HepG2 (cell line): ENCODE measurements around the gene FGD6. TPM values are rescaled to one million over a fixed set of nuclear protein-coding genes. Genes with fewer than 3 reads are reported as not detected.

ENCODE experiments used
- ATAC-seq: fragments of 200-7000 bp; cut with Tn5 transposase; 3 replicates; pipeline ENCODE4 v1.9.1; 2020; ENCODE audit warnings: mild to moderate bottlenecking, moderate library complexity
- BruUV-seq: library from RNA; stranded (reverse); fragments of 400-500 nt; replicated peaks from 2 replicates; lab custom pipeline; 2021; lab: Mats Ljungman, UMichigan
- CTCF ChIA-PET: fragments of 300-600 bp; formaldehyde crosslinking; extraction: SDS; loops from one replicate; lab custom pipeline; 2021; ENCODE audit warnings: low total read pairs, inconsistent platforms, low intra/inter-chr PET ratio; lab: Yijun Ruan, JAX
- POLR2A ChIA-PET: fragments of 350-600 bp; sonication (Branson Sonifier 250); formaldehyde crosslinking; loops from one replicate; lab custom pipeline; 2020; ENCODE audit warnings: antibody characterized with exemption, inconsistent platforms; lab: Yijun Ruan, JAX
- DNase-seq: peaks from one replicate; pipeline ENCODE4 v3.0.0-alpha.2; 2015; ENCODE audit warnings: low spot score
- FAIRE-seq: peaks from 3 replicates; lab custom pipeline; 2011; peaks lifted over from hg19 to GRCh38; lab: Jason Lieb, UNC
- H2AFZ ChIP-seq: one replicate; pipeline ENCODE4 v1.6.1; 2011; ENCODE audit warnings: low read length, inconsistent platforms
- H3K27ac ChIP-seq: fragments of 300-600 bp; 3 replicates; pipeline ENCODE4 v1.8.0; 2011; ENCODE audit warnings: mixed run types, mild to moderate bottlenecking, mixed read lengths, low read length, inconsistent platforms; ENCODE audit not compliant: insufficient read depth; ENCODE audit errors: extremely low read length
- H3K27me3 ChIP-seq, 2 experiments: fragments of 200-600 bp in 1 of 2; 2 replicates in 1 of 2; 3 replicates in 1 of 2; pipeline versions ENCODE4 v1.6.0 to v1.8.0; 2011; ENCODE audit warnings: low read length in 2 of 2, mild to moderate bottlenecking in 2 of 2, moderate library complexity in 2 of 2, inconsistent platforms in 1 of 2; ENCODE audit not compliant: insufficient read depth in 2 of 2, control insufficient read depth in 1 of 2
- H3K36me3 ChIP-seq, 2 experiments: fragments of 200-600 bp in 1 of 2; replicated peaks in 1 of 2; 2 replicates in 1 of 2; 3 replicates in 1 of 2; pipeline versions ENCODE4 v1.5.1 to v1.8.0; 2011; ENCODE audit warnings: low read length in 2 of 2, inconsistent platforms in 1 of 2; ENCODE audit not compliant: insufficient read depth in 2 of 2, control insufficient read depth in 1 of 2
- H3K4me1 ChIP-seq: 2 replicates; pipeline ENCODE4 v1.5.1; 2012; ENCODE audit warnings: low read length, inconsistent platforms; ENCODE audit not compliant: insufficient read depth
- H3K4me2 ChIP-seq: 2 replicates; pipeline ENCODE4 v1.6.0; 2011; ENCODE audit warnings: low read depth, low read length, inconsistent platforms
- H3K4me3 ChIP-seq, 3 experiments: fragments of 200-600 bp in 1 of 3; sonication (generic), shearing (Covaris generic) in 1 of 3; replicated peaks in 1 of 3; 2 replicates each; pipeline ENCODE4 v1.5.1; 2011 to 2016; ENCODE audit warnings: low read length in 3 of 3, inconsistent platforms in 2 of 3, low read depth in 2 of 3, mild to moderate bottlenecking in 2 of 3, control low read depth in 1 of 3, mixed read lengths in 1 of 3; ENCODE audit not compliant: insufficient read depth in 1 of 3
- H3K79me2 ChIP-seq: one replicate; pipeline ENCODE4 v1.6.1; 2011; ENCODE audit warnings: low read length, inconsistent platforms; ENCODE audit not compliant: insufficient read depth
- H3K9ac ChIP-seq: 2 replicates; pipeline ENCODE4 v1.6.0; 2011; ENCODE audit warnings: mild to moderate bottlenecking, low read depth, low read length, inconsistent platforms; ENCODE audit not compliant: insufficient read depth
- H3K9me3 ChIP-seq: 2 replicates; pipeline ENCODE4 v1.5.1; 2012; ENCODE audit warnings: mild to moderate bottlenecking, low read length
- H4K20me1 ChIP-seq: 2 replicates; pipeline ENCODE4 v1.6.0; 2011; ENCODE audit warnings: inconsistent platforms, mild to moderate bottlenecking, low read length, moderate library complexity; ENCODE audit not compliant: insufficient read depth
- ADNP ChIP-seq: sonication (generic); formaldehyde crosslinking; IDR thresholded peaks from 2 replicates; pipeline ENCODE4 v1.4.0; 2020; ENCODE audit warnings: missing genetic modification reagents
- BRF2 ChIP-seq: sonication (generic); formaldehyde crosslinking; IDR thresholded peaks from 2 replicates; pipeline ENCODE4 v1.8.1; 2022; ENCODE audit warnings: mild to moderate bottlenecking, missing genetic modification reagents
- CCDC6 ChIP-seq: sonication (generic); formaldehyde crosslinking; IDR thresholded peaks from 2 replicates; pipeline ENCODE4 v1.8.1; 2022; ENCODE audit warnings: mild to moderate bottlenecking, missing genetic modification reagents, moderate library complexity
- E2F1 ChIP-seq: sonication (generic); formaldehyde crosslinking; IDR thresholded peaks from 2 replicates; pipeline ENCODE4 v1.5.0; 2020; ENCODE audit warnings: missing genetic modification reagents
- FOXK1 ChIP-seq: sonication (generic); formaldehyde crosslinking; IDR thresholded peaks from 2 replicates; pipeline ENCODE4 v1.4.0; 2020; ENCODE audit warnings: low read depth, missing genetic modification reagents, borderline replicate concordance
- GPBP1L1 ChIP-seq: sonication (generic); formaldehyde crosslinking; IDR thresholded peaks from 2 replicates; pipeline ENCODE4 v1.5.0; 2020; ENCODE audit warnings: mild to moderate bottlenecking, missing genetic modification reagents
- HNRNPK ChIP-seq: fragments of 200-400 bp; formaldehyde crosslinking; IDR thresholded peaks from 2 replicates; pipeline ENCODE4 v1.6.1; 2018; ENCODE audit warnings: low read length, low read depth, moderate library complexity, mild to moderate bottlenecking; ENCODE audit not compliant: poor library complexity, severe bottlenecking
- ONECUT2 ChIP-seq: sonication (generic); formaldehyde crosslinking; IDR thresholded peaks from 2 replicates; pipeline ENCODE4 v1.4.0; 2020; ENCODE audit warnings: missing genetic modification reagents
- POLR2AphosphoS5 ChIP-seq: IDR thresholded peaks from 2 replicates; pipeline ENCODE4 v1.6.1; 2012; ENCODE audit warnings: low read depth, low read length
- ZNF329 ChIP-seq: sonication (generic); formaldehyde crosslinking; IDR thresholded peaks from 2 replicates; pipeline ENCODE4 v1.9.0; 2021; ENCODE audit warnings: low read depth, mild to moderate bottlenecking, missing genetic modification reagents
- ZNF703 ChIP-seq: sonication (generic); formaldehyde crosslinking; IDR thresholded peaks from 2 replicates; pipeline ENCODE4 v1.5.1; 2020; ENCODE audit warnings: missing genetic modification reagents, mild to moderate bottlenecking, moderate library complexity, borderline replicate concordance
- WGBS: methylation state at CpG from one replicate; pipeline ENCODE4 v1.1.6; 2017; ENCODE audit warnings: low lambda C conversion rate; 5-methylcytosine and 5-hydroxymethylcytosine counted together
- in situ Hi-C: cut with HindIII; loops from 2 replicates; pipeline ENCODE4 v1.10.0; 2017; ENCODE audit warnings: low pct_unique_long_range_greater_than_20kb; ENCODE audit not compliant: extremely low pct_ligation_motif_present
- intact Hi-C: fragments of 100-400 bp; cut with micrococcal nuclease; formaldehyde crosslinking; loops from one replicate; pipeline ENCODE4 v1.10.0; 2022; ENCODE audit not compliant: unreplicated experiment
- polyA plus RNA-seq, 8 experiments: library from polyadenylated mRNA; depleted of rRNA in 3 of 8; stranded (reverse) in 7 of 8; unstranded in 1 of 8; fragments of >200 nt; fragmentation: Illumina TruSeq in 4 of 8; extraction: Trizol in 4 of 8; gene quantifications; 2 replicates each; pipeline versions ENCODE4 v1.2.1 to v1.2.3, GENCODE V29; 2011 to 2016; ENCODE audit warnings: low read depth in 4 of 8, missing spikeins in 1 of 8, mixed read lengths in 1 of 8; ENCODE audit not compliant: insufficient read depth in 1 of 8
- total RNA-seq, 5 experiments: library from RNA; depleted of rRNA; stranded (reverse); fragments of >200 nt; fragmentation: Illumina TruSeq; extraction: Trizol; gene quantifications; 2 replicates each; pipeline ENCODE4 v1.2.3, GENCODE V29; 2016; ENCODE audit warnings: low read depth in 1 of 5
- TF ChIP-seq, protein P1 (sequence below): sonication (generic); formaldehyde crosslinking; IDR thresholded peaks from 2 replicates; pipeline ENCODE4 v1.4.0; 2020; ENCODE audit warnings: mild to moderate bottlenecking, low read depth, missing genetic modification reagents

The FGD6 gene
- total and polyA plus RNA-seq, 2 of the 13 experiments (the other 11 are each of a cell fraction or from before 2014, with no cell fraction given), result 2.2 to 4.3 TPM

- TF ChIP-seq E2F1 (CRISPR knock-in tag), result no peak
Measured at GRCh38 chr12:95057424-95057823, 159.8 kb downstream of the FGD6 start (continued).

DNA sequence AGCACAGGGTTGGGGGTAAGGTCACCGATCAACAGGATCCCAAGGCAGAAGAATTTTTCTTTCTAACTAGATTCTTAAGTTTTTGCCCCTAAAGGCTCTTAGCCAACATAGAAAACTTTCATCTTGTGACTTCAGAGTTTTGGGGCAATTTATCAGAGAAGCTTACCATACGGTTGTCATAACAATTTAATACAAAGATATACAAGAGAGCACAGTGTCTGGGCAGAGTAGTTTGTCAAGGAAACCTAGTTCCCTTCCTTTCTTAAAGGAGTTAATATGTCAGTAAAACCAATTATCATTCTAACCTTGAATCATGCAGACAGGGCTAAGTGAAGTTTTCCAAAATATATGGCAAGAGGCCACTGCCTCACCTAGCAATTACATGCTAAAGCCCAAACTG lies 162.2 kb downstream of the FGD6 start:
- Histone ChIP-seq H3K36me3 (peaks cover 8 to 45% of the 10 kb centered on the region in 2 experiments; a peak in 4 of 5 replicates), H4K20me1 (no peaks in the 10 kb centered on the region), H3K27ac (no peak overlapping the region), H3K27me3 (no peaks in the 10 kb centered on the region; a peak in 1 of 5 replicates), H3K4me1 (no peaks in the 10 kb centered on the region), H2AFZ (no peak overlapping the region), H3K4me3 (no peak overlapping the region), H3K9ac (no peak overlapping the region), H3K79me2 (no peaks in the 10 kb centered on the region), H3K9me3 (no peaks in the 10 kb centered on the region), H3K4me2 (no peak overlapping the region)
- POLR2A ChIA-PET, result no interaction called here
- intact Hi-C loops, result no loop called here
- 96% methylated on average over 2 of the region's 2 CpGs for WGBS
- DNase-seq (no peak), ATAC-seq (no peak), FAIRE-seq (no peak)
- BruUV-seq, result no TSS peak
- TF ChIP-seq FOXK1 (no peak), POLR2AphosphoS5 (no peak), ADNP (CRISPR knock-in tag) (no peak), ZNF703 (CRISPR knock-in tag) (no peak), ZNF329 (CRISPR knock-in tag) (no peak), HNRNPK (no peak), GPBP1L1 (CRISPR knock-in tag) (no peak), BRF2 (CRISPR knock-in tag) (no peak), ONECUT2 (CRISPR knock-in tag) (no peak), CCDC6 (no peak)
- TF ChIP-seq, protein P1, sequence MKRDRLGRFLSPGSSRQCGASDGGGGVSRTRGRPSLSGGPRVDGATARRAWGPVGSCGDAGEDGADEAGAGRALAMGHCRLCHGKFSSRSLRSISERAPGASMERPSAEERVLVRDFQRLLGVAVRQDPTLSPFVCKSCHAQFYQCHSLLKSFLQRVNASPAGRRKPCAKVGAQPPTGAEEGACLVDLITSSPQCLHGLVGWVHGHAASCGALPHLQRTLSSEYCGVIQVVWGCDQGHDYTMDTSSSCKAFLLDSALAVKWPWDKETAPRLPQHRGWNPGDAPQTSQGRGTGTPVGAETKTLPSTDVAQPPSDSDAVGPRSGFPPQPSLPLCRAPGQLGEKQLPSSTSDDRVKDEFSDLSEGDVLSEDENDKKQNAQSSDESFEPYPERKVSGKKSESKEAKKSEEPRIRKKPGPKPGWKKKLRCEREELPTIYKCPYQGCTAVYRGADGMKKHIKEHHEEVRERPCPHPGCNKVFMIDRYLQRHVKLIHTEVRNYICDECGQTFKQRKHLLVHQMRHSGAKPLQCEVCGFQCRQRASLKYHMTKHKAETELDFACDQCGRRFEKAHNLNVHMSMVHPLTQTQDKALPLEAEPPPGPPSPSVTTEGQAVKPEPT (CRISPR knock-in tag), result no peak
- in situ Hi-C loops, result no loop called here
- CTCF ChIA-PET, result no interaction called here
